Stimulated activated CD4-positive, alpha-beta T cell treated with anti-CD3 and anti-CD28 coated beads, Interleukin-4, amount 100 ng/mL, for 1 hour (primary cell): Measurements from ENCODE around the gene PAX5.
"Not testable (repeated sequence)": the region's sequence is repeated elsewhere in the genome, so short reads cannot be mapped to it uniquely, and the experiment has no call there.

Experiments used
- DNase-seq: peaks from one replicate; pipeline ENCODE4 v3.0.0-alpha.2; 2020

PAX5 gene

DNA sequence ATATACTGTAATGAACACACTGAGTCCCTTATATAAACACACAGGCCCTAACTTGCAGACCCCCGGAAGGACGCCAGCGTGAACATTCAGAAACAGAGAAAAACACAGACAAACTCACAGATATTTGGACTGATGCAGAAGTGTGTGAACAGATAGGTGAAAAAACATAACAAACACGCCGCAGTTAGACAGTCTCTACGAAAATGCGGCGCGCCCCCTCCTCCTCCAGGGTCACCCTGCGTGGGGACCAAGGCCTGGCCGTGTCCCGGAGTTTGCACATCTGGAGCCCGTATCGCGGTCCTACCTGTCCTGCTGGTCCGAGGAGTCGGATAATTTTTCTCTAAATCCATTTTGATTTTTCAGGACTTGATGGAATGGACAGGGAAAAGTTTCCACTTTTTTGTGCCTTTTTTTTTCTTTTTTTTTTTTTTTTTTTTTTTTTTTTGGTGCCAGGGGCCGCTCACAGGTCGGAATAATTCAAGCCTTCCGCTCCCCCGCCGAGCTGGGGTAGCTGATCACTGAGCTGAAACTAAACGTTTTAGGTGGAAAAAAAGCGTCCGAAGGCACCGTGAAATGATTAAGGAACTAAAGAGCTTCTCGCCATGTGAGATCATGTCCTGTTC is at the start of gene PAX5:
Gene PAX5, minus strand, starts transcription at position 587 of the 623 bp plus-strand sequence. Its CDS starts 237 bp downstream, at position 350.
- no peak for DNase-seq

DNA sequence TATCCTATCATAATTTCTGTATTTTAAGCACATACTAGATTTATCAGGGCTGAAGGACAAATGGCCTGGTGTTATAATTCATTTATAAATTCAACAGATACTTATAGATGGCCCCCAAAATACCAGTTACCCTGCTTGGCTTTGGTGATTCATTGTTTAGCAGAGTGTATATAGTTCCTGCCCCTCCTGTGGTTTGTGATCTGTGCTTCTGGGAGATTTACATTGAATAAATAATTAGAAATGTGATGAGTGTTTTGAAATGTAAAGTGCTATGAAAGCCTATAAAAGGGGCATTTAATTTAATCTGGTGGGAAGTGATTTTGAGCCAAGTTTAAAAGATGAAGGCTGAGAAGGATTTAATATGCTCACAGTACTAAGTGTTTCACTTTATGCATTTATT is 49.6 kb upstream of the PAX5 start:
- DNase-seq = no peak

DNA sequence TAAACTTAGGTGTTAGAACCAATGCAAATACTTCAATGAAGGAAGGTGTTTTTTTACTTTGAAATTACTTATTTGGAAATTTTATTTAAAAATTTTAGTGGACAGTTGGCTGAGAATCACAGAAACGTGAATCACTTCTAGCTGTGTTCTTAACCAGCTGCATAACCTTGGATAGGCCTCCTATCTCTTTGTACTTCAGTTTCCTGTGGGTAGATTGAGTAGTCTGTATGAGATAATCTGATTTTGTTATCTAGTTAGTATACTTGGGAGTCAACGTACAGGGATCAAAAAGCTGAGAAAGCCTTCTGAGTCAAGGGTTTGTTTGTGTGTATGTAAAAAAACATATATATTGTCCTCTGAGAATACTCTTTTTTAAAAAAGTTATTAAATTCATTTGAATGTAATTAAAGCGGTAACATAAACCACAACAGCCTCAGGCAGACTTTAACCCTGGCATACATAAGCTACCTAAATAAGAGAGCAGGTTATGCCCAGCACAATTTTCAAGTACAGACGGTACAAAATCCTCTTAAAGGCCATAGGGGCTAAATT is 48.2 kb upstream of the PAX5 start:
- DNase-seq = no peak

DNA sequence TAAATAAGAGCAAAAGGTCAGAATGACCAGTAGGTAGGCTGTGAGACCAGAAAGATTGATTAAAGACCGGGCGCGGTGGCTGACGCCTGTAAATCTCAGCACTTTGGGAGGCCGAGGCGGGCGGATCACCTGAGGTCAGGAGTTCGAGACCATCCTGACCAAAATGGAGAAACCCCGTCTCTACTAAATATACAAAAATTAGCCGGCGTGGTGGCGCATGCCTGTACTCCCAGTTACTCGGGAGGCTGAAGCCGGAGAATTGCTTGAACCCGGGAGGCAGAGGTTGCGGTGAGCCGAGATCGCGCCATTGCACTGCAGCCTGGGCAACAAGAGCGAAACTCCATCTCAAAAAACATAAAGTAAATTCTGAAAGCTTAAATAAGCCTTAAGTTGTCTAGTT is 47.4 kb upstream of the PAX5 start:
- not testable (repeated sequence) for DNase-seq

DNA sequence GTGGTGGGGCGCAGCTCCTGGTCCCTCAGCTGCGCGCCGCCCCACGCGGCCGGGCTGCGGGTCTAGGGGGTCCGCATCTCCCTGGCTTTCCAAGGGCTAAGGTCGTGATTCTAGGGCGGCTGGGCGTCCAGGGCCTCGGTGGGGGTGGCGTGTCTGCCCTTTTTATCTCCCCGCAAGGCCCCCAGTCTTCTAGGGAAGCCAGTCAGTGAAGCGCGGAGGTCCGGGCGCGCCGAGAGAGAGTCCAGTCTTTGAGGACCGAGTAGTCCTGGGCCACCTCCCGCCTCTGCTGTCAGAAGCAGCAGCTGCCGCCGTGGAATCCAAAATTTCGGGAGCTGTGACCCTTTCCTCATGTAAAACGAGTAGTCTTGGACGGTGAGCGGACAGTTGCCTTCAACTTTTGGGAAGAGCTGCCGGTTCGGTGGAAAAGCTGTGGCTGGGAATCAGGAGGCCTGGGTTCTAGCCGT is 46.1 kb upstream of the PAX5 start:
- DNase-seq = not testable (repeated sequence)

DNA sequence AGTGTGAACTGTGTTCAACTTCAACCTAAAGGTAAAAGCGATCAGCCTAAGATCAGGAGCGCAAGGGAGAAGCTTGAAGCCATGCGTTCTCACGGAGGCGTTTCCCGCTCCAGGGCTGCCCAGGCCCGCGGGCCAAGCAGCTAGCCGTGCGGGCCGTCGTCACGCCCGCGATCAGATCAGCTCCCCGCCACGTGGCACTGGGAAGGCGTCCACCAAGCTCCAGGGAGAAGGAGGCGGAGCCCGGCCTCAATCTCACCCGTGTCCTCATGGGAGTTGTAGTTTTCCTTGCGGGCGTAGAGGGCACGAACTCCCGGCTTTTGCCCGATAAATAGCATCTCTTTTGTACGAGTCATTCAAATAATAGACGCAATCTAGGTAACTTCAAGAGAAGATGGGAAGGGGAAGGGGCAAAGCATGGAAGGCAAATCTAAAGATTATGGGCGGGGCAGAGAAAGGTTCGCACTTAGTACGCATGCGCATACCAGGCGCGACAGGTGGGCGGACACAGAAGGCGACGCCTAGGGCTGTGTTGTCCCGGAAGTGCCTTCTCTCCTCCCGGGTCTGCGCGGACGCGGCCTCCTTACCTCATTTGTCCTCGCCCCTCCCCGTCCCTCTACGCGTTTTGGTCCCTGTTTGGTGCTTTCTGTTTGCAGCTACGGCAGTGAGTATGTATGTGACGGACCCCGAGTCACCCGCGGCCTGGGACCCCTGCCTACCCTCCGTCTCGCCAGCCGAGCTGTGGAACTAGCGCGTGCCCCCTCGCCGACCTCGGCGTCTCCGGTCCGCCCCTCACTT is 45.5 kb upstream of the PAX5 start:
- peak; percentile 91 for DNase-seq

DNA sequence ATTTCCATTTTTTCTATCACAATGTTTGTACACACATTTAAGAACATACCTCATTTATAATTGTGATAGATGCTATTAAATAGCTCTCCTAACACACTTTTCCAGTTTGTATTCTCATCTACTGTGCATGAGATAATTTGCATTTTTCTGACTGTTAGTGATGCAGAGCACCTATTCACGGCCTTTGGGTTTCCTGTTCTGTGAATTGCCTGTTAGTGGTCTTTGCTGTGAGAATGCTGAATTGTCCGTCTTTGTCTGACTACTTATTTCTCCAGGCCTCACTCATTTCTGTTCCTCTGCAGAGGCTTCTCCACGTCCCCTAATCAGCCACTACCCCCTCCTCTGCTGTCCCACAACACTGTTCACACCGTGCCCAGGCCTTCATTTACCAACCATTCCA is 40.7 kb upstream of the PAX5 start:
- DNase-seq = not testable (repeated sequence)

DNA sequence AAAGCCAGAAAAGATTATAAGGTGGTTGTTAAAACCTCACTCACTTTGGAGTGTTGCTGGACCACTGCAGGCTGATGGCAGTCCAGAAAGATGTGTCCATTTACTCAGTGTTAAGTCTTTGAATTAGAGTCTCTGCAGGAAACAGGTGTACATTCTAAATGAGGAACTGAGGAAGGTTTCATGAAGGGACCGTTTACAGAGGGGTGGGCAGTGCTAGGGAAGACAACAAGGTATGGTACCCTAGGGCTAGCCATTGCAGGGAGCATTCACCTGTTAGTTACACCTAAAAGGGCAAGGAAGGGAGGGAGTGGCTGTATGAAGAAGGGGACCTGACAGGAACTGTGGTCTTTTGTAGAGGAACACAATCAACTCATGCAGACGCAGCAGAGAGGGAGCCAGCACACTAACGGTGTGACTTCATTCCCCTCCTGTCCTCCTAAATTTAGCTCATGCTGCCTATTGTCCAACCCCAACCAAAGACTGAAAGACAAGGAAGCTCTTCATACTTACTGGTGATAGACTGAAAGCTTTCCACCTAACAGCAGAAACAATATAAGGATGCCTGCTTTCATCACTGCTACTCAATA is 32.2 kb upstream of the PAX5 start:
- DNase-seq = no peak

DNA sequence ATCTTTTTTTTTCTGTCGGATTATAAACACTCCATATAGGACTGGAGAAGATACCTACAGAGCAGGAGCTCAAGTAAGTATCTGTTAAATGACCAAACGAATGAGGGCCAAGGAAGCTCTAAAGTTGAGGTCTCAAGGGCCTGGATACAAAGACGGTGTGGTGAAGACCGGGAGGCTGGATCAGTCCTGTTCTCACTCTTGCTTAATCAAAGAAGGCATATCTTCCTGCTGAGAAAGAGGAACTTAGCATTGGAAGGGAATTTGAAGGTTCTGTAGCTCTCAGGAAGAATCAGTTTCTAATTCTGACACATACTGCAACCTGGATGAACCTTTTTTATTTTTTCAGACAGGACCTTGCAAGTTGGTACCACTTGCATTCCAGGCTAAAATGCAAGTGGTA is 28.3 kb upstream of the PAX5 start:
- no peak for DNase-seq

DNA sequence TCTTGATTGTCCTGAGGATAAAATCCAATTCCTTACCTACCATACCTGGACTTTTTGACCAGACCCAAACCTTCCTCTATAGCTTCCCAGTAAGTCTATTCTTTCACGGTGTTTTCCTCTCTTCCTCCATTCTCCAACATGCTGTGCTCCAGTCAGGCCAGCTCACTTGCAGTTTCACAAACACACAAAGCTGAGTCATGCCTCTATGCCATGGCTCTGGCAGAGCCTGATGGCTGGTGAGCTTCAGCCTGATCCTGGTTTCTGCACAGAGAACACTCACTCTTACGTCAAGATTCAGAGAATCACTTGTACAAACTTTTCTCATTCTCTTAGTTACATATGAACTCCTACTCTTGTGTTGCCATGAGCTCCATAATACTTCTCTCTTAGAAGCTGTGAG is 27.7 kb upstream of the PAX5 start:
- no peak for DNase-seq

DNA sequence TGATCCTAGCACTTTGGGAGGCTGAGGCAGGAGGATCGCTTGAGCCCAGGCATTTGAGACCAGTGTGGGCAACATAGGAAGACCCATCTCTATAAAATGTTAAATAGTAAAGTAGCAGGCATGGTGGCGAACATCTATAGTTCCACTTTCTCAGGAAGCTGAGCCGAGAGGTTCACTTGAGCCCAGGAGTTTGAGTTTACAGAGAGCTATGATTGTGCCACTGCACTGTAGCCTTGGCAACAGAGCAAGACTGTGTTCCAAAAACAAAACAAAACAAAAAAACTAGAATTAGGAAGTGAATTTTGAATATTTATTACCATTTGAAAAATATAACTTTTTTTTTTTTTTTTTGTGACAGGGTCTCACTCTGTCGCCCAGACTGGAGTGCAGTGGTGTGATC is 26.8 kb upstream of the PAX5 start:
- DNase-seq = no peak

DNA sequence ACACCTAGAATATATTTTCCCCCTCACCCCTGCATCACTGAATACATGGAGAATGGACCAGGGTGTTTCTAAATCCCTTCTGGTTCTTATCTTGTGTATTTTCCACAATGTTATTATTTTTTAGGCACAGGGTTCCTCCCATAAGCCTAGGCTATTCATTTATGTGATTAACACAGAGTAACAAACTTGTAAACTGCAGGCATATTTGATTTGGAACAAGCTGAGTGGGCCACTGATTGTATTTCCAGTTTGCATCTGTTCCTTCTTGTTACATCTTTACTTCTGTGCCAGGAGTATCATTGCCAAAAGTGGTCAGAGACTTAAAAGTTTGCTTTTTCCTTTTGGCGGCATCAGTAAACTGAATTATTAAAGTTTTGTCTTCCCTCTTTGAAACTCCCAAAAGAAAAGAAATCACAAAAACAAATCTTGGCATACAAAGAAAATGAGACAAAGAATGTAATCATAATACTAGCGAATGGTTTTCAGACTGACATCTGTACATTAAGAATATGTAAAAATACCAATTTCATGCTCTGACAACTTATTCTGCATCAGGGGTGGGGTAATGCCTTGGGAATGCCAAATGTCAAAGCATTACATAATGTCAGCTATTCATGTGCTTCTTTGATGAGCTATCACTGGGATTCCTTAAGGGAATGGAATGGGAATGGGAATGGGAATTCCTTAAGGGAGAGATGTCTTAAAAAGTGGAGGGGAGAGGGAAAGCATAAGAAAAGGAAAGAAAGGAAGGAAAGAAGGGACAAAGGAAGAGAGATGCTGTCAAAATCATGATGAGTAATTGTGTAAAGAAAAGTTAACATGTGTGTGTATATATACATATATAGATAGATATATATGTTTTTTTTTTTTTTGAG is 22.2 kb upstream of the PAX5 start:
- no peak for DNase-seq

DNA sequence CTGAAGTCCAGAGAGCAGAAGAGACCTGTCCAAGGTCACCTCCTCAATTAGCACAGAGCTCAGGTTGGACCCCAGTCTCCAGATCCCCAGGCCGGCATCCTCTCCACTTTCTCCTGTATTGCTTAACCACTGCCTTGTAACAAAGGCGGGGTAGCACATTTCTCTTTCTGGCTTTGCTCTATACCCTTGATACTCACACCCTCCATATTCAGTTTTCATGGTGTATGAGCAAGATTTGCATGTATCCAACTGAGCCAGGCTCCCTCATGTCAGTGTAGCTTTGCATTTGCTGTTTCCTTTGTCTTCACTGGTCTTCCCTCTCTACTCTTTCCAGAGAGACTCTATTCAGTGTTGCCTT is 20.3 kb upstream of the PAX5 start:
- not testable (repeated sequence) for DNase-seq

DNA sequence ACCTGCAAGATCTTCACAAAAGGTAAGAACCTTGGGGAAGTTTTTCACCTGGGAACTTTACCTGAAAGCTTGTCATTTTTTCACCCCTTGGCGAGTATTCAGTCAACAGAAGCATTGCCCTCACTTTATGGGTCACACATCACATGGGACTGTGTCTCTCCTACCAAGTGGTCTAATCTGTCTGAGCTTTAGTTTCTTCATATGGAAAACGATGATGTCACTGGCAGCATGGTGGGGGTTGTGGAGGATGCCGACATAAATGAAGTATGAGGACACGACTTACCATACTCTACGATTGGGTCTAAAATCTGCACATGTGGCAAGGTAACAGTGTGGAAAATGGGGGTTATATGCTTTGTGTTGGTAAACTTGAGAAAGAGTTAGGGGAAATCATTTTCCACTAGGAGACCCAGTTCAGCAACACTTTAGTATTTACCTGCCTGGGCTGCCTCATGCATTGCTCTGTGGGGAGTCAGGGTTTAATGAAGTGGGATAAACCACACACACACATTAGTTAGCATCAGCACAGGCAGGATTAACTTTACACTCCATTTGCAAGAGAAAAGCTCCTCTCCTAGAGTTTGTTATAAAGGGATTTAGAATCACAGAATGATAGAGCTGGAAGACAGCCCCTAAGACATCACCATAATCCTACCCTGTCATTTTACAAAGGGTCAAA is 19.8 kb upstream of the PAX5 start:
- DNase-seq = no peak

DNA sequence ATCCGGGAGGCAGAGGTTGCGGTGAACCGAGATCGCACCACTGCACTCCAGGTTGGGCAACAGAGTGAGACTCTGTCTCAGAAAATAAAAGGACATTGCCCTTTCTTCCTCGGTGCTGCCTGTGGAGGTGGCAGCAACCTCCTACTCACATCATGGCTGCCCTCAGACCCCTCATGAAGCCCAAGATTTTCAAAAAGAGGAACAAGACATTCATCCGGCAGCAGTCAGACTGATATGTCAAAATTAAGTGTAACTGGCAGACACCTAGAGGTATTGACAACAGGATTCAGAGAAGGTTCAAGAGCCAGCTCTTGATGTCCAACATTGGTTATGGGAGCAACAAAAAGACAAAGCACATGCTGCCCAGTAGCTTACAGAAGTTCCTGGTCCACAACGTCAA is 12.6 kb upstream of the PAX5 start:
- DNase-seq = no peak

DNA sequence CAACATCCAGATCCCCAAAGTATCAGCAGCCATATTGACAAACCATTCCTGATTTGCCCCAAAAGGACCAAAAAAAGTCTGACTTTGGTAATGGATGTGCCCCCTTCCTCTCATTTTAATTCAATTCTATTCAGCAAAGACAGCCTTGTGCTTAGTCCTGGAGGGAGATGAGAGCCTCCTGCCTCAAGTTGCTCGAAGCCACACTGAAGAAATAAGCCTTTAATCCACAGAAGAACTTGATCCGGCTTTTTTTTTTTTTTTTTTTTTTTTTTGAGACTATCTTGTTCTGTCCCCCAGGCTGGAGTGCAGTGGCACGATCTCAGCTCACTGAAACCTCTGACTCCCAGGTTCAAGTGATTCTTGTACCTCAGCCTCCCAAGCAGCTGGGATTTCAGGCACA is 8.4 kb upstream of the PAX5 start:
- DNase-seq = no peak

DNA sequence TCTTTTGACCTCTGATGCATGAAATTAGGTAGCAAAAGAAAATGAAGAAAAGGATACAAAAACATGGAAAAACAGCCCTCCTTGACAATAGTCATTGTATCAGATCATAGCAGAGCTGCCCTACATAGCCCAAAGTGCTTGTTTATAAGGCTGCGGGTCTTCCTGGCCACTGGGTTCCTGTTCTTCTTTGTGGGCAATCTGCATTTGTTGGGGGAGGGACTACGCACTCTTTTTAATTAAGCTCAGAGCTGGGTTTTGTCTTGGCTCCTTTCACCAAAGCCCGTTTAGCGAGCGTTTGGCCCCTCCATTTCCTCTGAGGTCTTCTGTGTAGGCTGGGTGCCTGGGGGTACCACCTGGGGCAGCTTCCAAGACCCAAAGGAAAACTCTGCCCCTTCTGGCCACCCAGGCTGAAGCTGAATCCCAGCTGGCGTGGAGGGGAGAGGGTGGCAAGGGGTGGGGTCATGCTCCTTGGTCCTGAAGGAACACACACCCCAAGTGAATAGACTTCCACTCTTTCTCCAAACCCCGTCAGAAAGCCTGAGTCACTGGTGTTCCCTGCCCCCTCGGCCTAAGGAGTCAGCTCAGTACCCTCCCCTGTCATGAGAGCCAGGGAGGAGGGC is 6.5 kb upstream of the PAX5 start:
- no peak for DNase-seq

DNA sequence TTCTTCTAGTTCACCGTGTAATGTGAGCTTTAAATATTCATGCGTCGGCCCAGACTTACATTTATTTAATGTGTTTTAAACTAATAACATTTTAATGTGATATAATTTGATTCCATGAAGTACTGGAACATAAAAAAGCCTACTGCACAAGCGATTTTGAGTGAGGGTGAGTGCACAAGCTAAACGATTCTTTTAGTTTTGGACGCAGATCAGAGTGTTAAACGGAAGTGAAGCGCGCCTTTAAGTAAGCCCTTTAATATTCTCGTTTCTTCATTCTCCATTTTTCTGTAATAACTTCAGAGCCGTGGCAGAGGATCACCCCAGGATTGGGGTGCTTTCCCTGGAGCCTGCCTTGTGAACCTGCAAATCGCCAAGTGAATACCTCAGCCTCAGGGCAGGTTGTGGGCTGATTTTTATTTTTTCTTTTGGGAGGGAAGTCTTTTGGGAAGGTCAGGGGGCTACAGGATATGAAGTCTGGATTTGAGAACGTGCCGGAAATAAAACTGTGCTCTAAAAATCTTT is 4.9 kb upstream of the PAX5 start:
- DNase-seq = no peak

DNA sequence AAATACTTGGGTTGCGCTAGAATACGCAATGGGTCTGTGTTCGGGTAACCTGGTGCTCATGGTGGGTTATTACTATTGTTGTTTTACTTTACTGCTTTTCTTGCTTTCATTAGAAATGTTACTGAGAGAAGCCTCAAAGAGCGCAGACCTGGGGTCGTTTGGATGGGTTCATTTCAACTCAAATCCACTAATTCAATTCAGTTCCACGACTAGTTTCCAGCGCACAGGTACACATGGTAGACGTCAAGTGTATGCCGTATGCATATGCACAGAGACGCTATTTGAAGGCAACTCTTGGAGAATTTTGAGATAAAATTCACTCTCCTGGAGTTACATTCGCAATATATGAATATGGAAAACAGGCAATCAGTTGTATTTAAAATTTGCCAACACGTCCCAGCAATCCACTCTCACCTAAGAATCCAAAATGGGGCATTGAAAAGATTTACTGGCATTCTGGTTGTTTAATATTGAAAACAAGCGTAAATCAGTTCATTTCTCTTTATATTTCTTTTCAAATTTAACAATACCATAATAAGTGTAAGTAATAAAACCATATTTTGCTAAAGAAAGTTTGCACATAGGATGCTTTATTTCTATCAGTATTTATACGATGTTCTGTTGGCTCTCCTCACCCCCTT is 4.4 kb upstream of the PAX5 start:
- DNase-seq = no peak

DNA sequence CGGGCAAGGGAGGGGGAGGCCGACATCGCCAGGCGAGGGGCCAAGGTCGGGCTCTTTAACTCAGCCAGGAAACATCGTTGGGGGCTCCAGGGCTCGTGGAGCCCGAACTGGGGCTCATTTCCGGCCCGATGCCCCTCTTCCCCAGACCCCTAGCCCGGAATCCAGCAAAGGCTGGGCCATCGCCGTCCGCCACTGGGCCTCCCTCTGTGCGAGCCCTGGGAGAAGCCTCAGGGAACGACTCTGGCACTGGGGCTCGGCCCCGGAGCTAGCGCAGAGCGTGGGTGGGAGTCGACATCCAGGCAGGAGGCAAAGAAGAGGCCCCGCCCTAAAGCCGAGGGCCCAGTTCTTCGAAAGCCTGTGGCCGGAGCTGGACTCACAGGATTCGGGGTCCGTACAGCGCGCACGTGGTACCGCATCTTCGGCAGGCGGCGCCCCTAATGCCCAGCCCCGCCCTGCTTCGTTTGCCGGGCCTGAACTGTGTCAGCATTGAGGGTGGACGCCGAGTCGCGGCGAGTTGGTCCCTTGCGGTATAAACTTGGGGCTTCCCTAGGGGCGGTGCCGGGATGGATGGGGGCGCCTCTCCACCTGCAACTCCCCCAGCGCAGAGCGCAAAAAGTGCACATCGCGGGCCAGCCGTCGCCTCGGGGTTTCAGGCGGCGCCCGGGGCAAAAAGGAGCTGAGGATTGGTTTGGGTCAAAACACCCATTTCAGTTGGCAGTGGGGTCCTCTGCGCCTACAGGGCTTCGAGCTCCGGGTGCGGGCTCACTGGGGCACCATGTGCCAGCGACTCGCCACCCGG is 3.6 kb upstream of the PAX5 start:
- DNase-seq = peak; percentile 24
